Common myeloid progenitor, CD34-positive (primary cell): ENCODE results near the gene KDSR. TPM values are rescaled to one million over a fixed set of nuclear protein-coding genes. Genes with fewer than 3 reads are reported as not detected.

Experiments
- CTCF ChIA-PET: fragments of 350-600 bp; sonication (Branson Sonifier 250); formaldehyde crosslinking; loops from one replicate; lab custom pipeline; 2021; ENCODE audit warnings: antibody characterized with exemption; lab: Charles Lee
- POLR2A ChIA-PET: fragments of 350-600 bp; sonication (Branson Sonifier 250); formaldehyde crosslinking; loops from one replicate; lab custom pipeline; 2021; ENCODE audit warnings: antibody characterized with exemption; lab: Charles Lee
- DNase-seq, 3 donors: peaks; one replicate each; pipeline versions ENCODE4 v3.0.0 to v3.0.0-alpha.2; 2013
- H3K27ac ChIP-seq, 2 experiments: 1 replicate in 1 of 2; 2 replicates in 1 of 2; pipeline ENCODE4 v1.7.0; 2013; ENCODE audit warnings: inconsistent platforms in 2 of 2, low read length in 2 of 2, mild to moderate bottlenecking in 2 of 2, low read depth in 1 of 2, moderate library complexity in 1 of 2; ENCODE audit not compliant: severe bottlenecking in 2 of 2, insufficient read depth in 1 of 2, poor library complexity in 1 of 2
- H3K27me3 ChIP-seq, 5 experiments: replicated peaks in 2 of 5; 1 replicate in 3 of 5; 2 replicates in 2 of 5; pipeline versions ENCODE4 v1.6.1 to v1.7.0; 2013; ENCODE audit warnings: low read length in 4 of 5, mild to moderate bottlenecking in 2 of 5, moderate library complexity in 2 of 5, inconsistent platforms in 1 of 5; ENCODE audit not compliant: insufficient read depth in 5 of 5, control insufficient read depth in 4 of 5
- H3K36me3 ChIP-seq, 4 experiments: 1 replicate in 2 of 4; 2 replicates in 2 of 4; pipeline versions ENCODE4 v1.6.1 to v1.7.0; 2013; ENCODE audit warnings: low read length in 3 of 4, control low read depth in 1 of 4, mild to moderate bottlenecking in 1 of 4; ENCODE audit not compliant: control insufficient read depth in 4 of 4, insufficient read depth in 4 of 4
- H3K4me1 ChIP-seq, 4 experiments: 1 replicate in 3 of 4; 2 replicates in 1 of 4; pipeline versions ENCODE4 v1.6.1 to v1.7.1; 2013; ENCODE audit warnings: low read length in 3 of 4, mild to moderate bottlenecking in 3 of 4, control low read depth in 1 of 4, inconsistent platforms in 1 of 4, moderate library complexity in 1 of 4; ENCODE audit not compliant: control insufficient read depth in 4 of 4, insufficient read depth in 4 of 4; ENCODE audit errors: control extremely low read depth in 1 of 4
- H3K4me3 ChIP-seq, 7 experiments: 1 replicate in 4 of 7; 2 replicates in 3 of 7; pipeline versions ENCODE4 v1.5.1 to v1.7.0; 2013; ENCODE audit warnings: mild to moderate bottlenecking in 7 of 7, low read length in 6 of 7, moderate library complexity in 6 of 7, inconsistent platforms in 2 of 7, low read depth in 2 of 7, control low read depth in 1 of 7; ENCODE audit not compliant: insufficient read depth in 4 of 7, control insufficient read depth in 1 of 7; ENCODE audit errors: extremely low read depth in 1 of 7
- H3K9me3 ChIP-seq, 5 experiments: 1 replicate in 4 of 5; 2 replicates in 1 of 5; pipeline versions ENCODE4 v1.6.1 to v1.7.1; 2013; ENCODE audit warnings: low read length in 4 of 5, mild to moderate bottlenecking in 2 of 5, inconsistent platforms in 1 of 5, low read depth in 1 of 5, moderate library complexity in 1 of 5; ENCODE audit not compliant: control insufficient read depth in 4 of 5, insufficient read depth in 2 of 5; ENCODE audit errors: control extremely low read depth in 1 of 5
- WGBS: methylation state at CpG from one replicate; pipeline ENCODE4 v1.1.5; 2013; ENCODE audit not compliant: insufficient coverage; 5-methylcytosine and 5-hydroxymethylcytosine counted together
- polyA plus RNA-seq: library from polyadenylated mRNA; unstranded; fragments of 120-200 nt; gene quantifications from one replicate; pipeline ENCODE4 v1.2.1, GENCODE V29; 2013

The KDSR gene, protein sequence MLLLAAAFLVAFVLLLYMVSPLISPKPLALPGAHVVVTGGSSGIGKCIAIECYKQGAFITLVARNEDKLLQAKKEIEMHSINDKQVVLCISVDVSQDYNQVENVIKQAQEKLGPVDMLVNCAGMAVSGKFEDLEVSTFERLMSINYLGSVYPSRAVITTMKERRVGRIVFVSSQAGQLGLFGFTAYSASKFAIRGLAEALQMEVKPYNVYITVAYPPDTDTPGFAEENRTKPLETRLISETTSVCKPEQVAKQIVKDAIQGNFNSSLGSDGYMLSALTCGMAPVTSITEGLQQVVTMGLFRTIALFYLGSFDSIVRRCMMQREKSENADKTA
- polyA plus RNA-seq = 27.7 TPM

DNA sequence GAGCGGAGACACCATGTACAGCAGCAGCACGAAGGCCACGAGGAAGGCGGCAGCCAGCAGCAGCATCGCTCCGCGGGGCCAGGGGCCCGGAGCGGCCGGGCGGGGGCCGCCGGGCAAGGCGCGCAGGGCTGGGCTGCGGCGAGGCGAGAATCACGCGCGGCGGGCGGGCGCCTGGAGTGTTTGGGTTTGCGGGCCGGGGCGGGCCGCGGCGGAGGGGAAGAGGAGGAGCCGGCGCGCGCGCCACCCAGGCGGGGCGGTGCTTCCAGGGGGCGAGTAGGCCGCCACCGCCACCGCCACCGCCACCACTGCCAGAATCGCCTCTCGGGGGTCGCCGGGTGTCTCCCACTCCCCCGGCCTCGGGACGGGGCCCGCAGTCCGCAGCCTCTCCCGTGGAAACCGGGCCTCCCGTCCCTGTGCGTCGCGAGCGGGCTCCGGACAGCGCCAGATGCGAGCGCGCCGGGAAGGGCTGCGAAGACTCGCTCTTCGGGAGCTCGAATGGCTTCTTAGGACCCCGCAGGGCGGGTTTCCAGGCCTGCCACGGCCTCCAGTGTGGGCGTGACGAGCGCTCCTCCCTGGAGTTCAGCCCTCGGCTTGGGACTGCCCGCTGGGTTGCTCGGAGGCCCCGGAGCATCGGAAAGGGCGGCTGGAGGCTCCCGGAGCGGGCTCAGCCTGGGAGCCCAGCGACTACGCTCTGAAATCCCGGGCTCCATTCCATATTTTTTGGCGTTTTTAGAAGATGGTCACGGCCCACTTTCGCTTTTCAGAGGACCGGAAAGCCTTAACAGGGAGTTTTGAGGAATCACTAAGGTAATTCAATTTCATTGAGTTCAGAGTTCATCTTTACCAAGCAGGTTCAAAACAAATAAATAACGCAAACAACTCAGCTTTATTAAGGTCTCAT is at the start of gene KDSR:
KDSR (minus strand) TSS at position 154 of the 901 bp plus-strand sequence; CDS start at position 66, 88 bp downstream.
- peaks cover 5 to 26% (median 20%) of the 10 kb centered on the region in 4 experiments for H3K4me1 ChIP-seq
- no peaks in the 10 kb centered on the region for H3K27me3 ChIP-seq
- peak; percentile 97 to 98 (median 98) for DNase-seq
- peaks cover 0 to 11% (median 2%) of the 10 kb centered on the region in 4 experiments for H3K36me3 ChIP-seq
- peak within 1 kb of the TSS; percentile 74 to 99 (median 92) for H3K4me3 ChIP-seq
- POLR2A ChIA-PET = interaction anchor here (1.0 kb wide), 2 partner anchors 13 to 65 kb away, joined by 3 to 6 read pairs; no protein-coding TSS in a partner anchor
- CTCF ChIA-PET = interaction anchor here (1.8 kb wide), 1 partner anchor 10 kb away, joined by 4 read pairs; no protein-coding TSS in a partner anchor
- H3K27ac ChIP-seq = peak within 1 kb of the TSS; percentile 72 to 84
- peaks cover 0 to 7% (median 5%) of the 10 kb centered on the region in 5 experiments for H3K9me3 ChIP-seq
- WGBS = under 1% methylated on average over 79 of the region's 90 CpGs

DNA sequence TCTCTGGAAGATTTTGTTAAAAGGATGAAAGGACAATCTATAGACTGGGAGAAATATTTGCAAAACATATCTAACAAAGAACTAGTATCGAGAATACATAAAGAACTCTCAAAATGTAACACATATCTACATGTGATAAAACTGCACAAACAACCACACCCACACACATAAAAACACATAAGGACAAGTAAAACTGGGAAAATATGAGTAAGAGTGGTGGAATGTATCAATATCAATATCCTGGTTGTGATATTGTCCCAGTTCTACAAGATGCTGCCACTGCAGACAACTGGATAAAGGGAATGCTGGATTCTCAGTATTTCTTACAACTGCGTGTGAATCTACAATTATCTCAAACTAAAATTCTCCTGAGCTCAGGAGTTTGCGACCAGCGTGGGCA is 45.9 kb upstream of the KDSR start:
- POLR2A ChIA-PET = no interaction called here
- Histone ChIP-seq H3K36me3 (peaks cover 24 to 73% (median 47%) of the 10 kb centered on the region in 4 experiments), H3K9me3 (no peaks in the 10 kb centered on the region), H3K27ac (no peak overlapping the region), H3K27me3 (no peaks in the 10 kb centered on the region), H3K4me1 (no peaks in the 10 kb centered on the region), H3K4me3 (no peak overlapping the region)
- 100% methylated on average over 1 of the region's 4 CpGs for WGBS
- CTCF ChIA-PET = interaction anchor here (1.0 kb wide), 1 partner anchor 9 kb away, joined by 3 read pairs; the partner anchor contains the start of gene VPS4B
- no peak for DNase-seq

DNA sequence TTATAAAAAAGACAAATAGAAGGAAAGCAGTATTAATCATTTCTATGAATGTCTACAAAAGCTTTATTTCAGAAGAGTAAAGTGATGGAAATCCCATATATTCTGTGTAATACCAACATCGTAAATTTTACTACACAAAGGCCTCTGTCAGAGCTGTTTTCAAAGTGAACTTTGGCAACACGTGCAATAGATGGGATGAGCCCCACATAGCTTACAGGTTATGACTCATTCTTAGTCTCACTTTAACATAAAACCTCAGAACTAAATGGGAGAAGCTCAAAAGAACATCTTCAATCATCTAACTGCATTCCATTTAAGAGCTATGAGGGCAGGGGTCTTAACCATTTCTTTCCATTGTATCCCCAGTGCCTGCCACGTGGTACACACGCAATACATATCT is 43.8 kb upstream of the KDSR start:
- Histone ChIP-seq H3K27me3 (no peaks in the 10 kb centered on the region), H3K4me1 (no peaks in the 10 kb centered on the region), H3K27ac (no peak overlapping the region), H3K36me3 (peaks cover 25 to 74% (median 49%) of the 10 kb centered on the region in 4 experiments), H3K9me3 (no peaks in the 10 kb centered on the region), H3K4me3 (no peak overlapping the region)
- ChIA-PET CTCF (interaction anchor here (0.6 to 1.4 kb wide), 4 partner anchors 9 to 1045 kb away, joined by 3 to 5 read pairs (median 4); no protein-coding TSS in a partner anchor), POLR2A (no interaction called here)
- DNase-seq = no peak
- WGBS = 100% methylated on average over 1 of the region's 4 CpGs

DNA sequence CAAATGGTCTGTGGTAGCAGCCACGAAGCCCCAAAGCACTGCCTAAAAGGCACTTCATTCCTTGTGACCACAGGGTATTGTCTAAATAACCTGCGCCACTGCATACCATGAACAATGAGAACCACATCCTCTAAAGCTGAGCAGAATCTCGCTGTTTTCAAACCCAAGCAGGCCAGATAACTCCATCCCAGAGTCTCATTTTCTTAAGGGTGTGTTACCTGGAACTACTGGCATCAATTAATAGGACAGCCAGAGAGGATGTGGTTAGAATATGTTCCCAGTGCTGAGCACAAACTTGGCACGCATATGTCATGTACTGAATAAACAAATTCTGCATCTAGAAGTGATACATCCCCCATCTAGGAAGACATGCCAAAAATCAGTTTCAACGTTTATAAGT is 42.3 kb upstream of the KDSR start:
- no peaks in the 10 kb centered on the region for H3K9me3 ChIP-seq
- H3K4me3 ChIP-seq = no peak overlapping the region
- DNase-seq = no peak
- 78% methylated on average over 3 of the region's 5 CpGs for WGBS
- POLR2A ChIA-PET = no interaction called here
- peaks cover 19 to 66% (median 40%) of the 10 kb centered on the region in 4 experiments for H3K36me3 ChIP-seq
- no peaks in the 10 kb centered on the region for H3K27me3 ChIP-seq
- no peaks in the 10 kb centered on the region for H3K4me1 ChIP-seq
- H3K27ac ChIP-seq = no peak overlapping the region
- CTCF ChIA-PET = interaction anchor here (1.0 to 1.4 kb wide), 2 partner anchors 14 to 28 kb away, joined by 3 read pairs; no protein-coding TSS in a partner anchor

DNA sequence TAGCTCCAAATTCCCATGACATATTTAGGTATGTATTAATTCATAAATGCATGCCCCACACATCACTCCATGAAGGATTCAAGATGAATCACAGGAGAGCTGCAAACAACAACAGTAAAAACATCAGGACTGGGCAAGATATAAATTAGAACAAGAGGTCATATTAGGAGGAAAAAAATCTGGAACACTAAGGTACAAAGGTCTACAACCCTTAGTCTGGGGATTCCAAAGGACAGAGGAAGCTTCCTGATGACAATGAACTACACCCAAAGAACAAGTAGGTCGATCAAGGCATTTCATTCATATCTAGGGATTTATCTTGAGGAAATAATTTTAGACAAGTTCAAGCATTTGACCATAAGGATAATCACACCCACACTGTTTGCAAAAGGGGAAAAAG is 40.7 kb upstream of the KDSR start:
- DNase-seq = no peak
- peaks cover 0 to 3% (median 0%) of the 10 kb centered on the region in 5 experiments for H3K9me3 ChIP-seq
- POLR2A ChIA-PET = no interaction called here
- no peaks in the 10 kb centered on the region for H3K4me1 ChIP-seq
- no CpG with 5 or more reads among the region's 1 CpG for WGBS
- no peaks in the 10 kb centered on the region for H3K27me3 ChIP-seq
- CTCF ChIA-PET = interaction anchor here (1.1 to 1.4 kb wide), 3 partner anchors 9 to 29 kb away, joined by 3 to 4 read pairs (median 3); no protein-coding TSS in a partner anchor
- H3K27ac ChIP-seq = no peak overlapping the region
- peaks cover 21 to 77% (median 52%) of the 10 kb centered on the region in 4 experiments for H3K36me3 ChIP-seq
- no peak overlapping the region for H3K4me3 ChIP-seq

DNA sequence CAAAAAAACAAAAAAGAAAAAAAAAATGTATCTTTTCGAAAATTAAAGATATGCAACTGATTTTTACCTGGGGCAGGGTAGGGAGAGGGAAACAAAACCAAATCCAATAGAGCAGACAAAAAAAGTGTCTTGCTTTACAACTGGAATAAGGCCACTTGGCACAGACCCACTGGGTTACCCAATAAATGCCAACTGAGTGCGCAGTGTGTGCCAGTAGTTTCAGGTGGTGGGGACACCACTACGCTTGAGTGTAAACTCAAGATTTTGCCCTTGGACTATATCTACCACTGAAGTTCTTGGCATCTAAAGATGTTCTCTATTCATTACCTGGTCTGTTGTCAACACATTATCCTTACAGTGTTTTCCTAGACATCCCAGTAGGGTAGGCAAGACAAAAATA is 39.0 kb upstream of the KDSR start:
- DNase-seq = no peak
- no peak overlapping the region for H3K27ac ChIP-seq
- H3K4me1 ChIP-seq = no peaks in the 10 kb centered on the region
- H3K9me3 ChIP-seq = peaks cover 0 to 3% (median 0%) of the 10 kb centered on the region in 5 experiments
- no peaks in the 10 kb centered on the region for H3K27me3 ChIP-seq
- 100% methylated on average over 3 of the region's 3 CpGs for WGBS
- CTCF ChIA-PET = interaction anchor here (0.6 kb wide), 1 partner anchor 701 kb away, joined by 3 read pairs; no protein-coding TSS in a partner anchor
- H3K36me3 ChIP-seq = peaks cover 27 to 84% (median 62%) of the 10 kb centered on the region in 4 experiments
- H3K4me3 ChIP-seq = no peak overlapping the region
- POLR2A ChIA-PET = no interaction called here
